ENCODE measurements around the gene CARF. TPM values are rescaled to one million over a fixed set of nuclear protein-coding genes. Genes with fewer than 3 reads are reported as not detected.
"Not testable (repeated sequence)": the region's sequence is repeated elsewhere in the genome, so short reads cannot be mapped to it uniquely, and the experiment has no call there.

CARF gene
- total RNA-seq, 2 experiments from 2014 or later: 5.0 to 5.7 TPM

GRCh38 chr2:202976809-202977208, 64.7 kb downstream of the CARF start:
- H3K36me3 Mint-ChIP-seq (ENCODE audit: low read depth): peaks cover 2% of the 10 kb centered on the region
- TF ChIP-seq CTCF (IDR thresholded peaks at IDR 0.05): no peak
- DNase-seq (no peak), ATAC-seq (no peak)
- POLR2A ChIA-PET: no interaction called here
- intact Hi-C loops (cut with micrococcal nuclease): no loop called here
- H3K27me3 Mint-ChIP-seq: no peaks in the 10 kb centered on the region
- no peak overlapping the region for H3K4me3 Mint-ChIP-seq
- no peak overlapping the region for H3K27ac Mint-ChIP-seq
- H3K4me1 Mint-ChIP-seq (ENCODE audit: low read depth): no peaks in the 10 kb centered on the region
- CTCF ChIA-PET: no interaction called here
- no peaks in the 10 kb centered on the region for H3K9me3 Mint-ChIP-seq

GRCh38 chr2:202982779-202983491, 70.9 kb downstream of the CARF start:
- no peak for ATAC-seq
- intact Hi-C loops (cut with micrococcal nuclease): no loop called here
- H3K4me3 Mint-ChIP-seq: no peak overlapping the region
- no peaks in the 10 kb centered on the region for H3K27me3 Mint-ChIP-seq
- H3K9me3 Mint-ChIP-seq: no peaks in the 10 kb centered on the region
- no peaks in the 10 kb centered on the region for H3K4me1 Mint-ChIP-seq (ENCODE audit: low read depth)
- DNase-seq: no peak
- no peak for TF ChIP-seq CTCF (IDR thresholded peaks at IDR 0.05)
- no peak overlapping the region for H3K27ac Mint-ChIP-seq
- POLR2A ChIA-PET: no interaction called here
- CTCF ChIA-PET: no interaction called here
- no peaks in the 10 kb centered on the region for H3K36me3 Mint-ChIP-seq (ENCODE audit: low read depth)

- no peak for ATAC-seq
- no peak for DNase-seq
- Mint-ChIP-seq H3K9me3 (no peaks in the 10 kb centered on the region), H3K4me3 (no peak overlapping the region), H3K27ac (no peak overlapping the region), H3K4me1 (ENCODE audit: low read depth) (no peaks in the 10 kb centered on the region), H3K27me3 (no peaks in the 10 kb centered on the region), H3K36me3 (ENCODE audit: low read depth) (no peaks in the 10 kb centered on the region)
- POLR2A ChIA-PET: no interaction called here
- intact Hi-C loops (cut with micrococcal nuclease): no loop called here
- CTCF ChIA-PET: no interaction called here
- TF ChIP-seq CTCF (IDR thresholded peaks at IDR 0.05): no peak
These were observed 77.7 kb downstream of the CARF start for GRCh38 chr2:202989749-202990148.

DNA sequence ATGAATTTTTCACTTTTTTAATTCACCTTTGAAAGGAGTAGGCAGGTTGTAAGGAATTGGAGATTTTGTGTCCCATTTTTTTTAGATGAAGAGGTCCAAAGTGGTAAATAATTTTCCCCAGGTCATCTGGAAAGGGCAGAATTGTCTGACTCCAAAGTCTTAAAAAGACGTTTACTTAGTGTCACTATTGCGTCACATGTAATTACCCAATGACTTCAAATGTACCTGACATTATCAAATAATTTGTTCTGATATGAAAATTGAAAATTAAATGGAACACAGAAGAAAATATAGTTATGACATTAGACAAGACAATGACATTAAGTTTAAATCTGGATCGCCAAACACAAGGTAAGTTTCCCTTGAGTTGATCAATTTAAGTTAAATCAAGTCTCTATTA, 78.4 kb downstream of the CARF start:
- ChIA-PET POLR2A (no interaction called here), CTCF (no interaction called here)
- H3K27me3 Mint-ChIP-seq: no peaks in the 10 kb centered on the region
- DNase-seq: no peak
- H3K36me3 Mint-ChIP-seq (ENCODE audit: low read depth): no peaks in the 10 kb centered on the region
- no peak for TF ChIP-seq CTCF (IDR thresholded peaks at IDR 0.05)
- intact Hi-C loops (cut with micrococcal nuclease): no loop called here
- no peak overlapping the region for H3K27ac Mint-ChIP-seq
- no peaks in the 10 kb centered on the region for H3K4me1 Mint-ChIP-seq (ENCODE audit: low read depth)
- H3K9me3 Mint-ChIP-seq: no peaks in the 10 kb centered on the region
- no peak for ATAC-seq
- no peak overlapping the region for H3K4me3 Mint-ChIP-seq

- H3K27me3 Mint-ChIP-seq; H3K4me3 Mint-ChIP-seq; H3K36me3 Mint-ChIP-seq (ENCODE audit: low read depth); H3K9me3 Mint-ChIP-seq; intact Hi-C loops (cut with micrococcal nuclease); CTCF ChIA-PET; ATAC-seq; DNase-seq; H3K4me1 Mint-ChIP-seq (ENCODE audit: low read depth); H3K27ac Mint-ChIP-seq: not testable (repeated sequence)
- POLR2A ChIA-PET: interaction anchor here (0.6 kb wide), 1 partner anchor 10 kb away, joined by 3 read pairs; no protein-coding TSS in a partner anchor
These were observed 85.0 kb downstream of the CARF start for GRCh38 chr2:202997113-202997512.
